Measurements from ENCODE around the gene JMJD1C.

DNA sequence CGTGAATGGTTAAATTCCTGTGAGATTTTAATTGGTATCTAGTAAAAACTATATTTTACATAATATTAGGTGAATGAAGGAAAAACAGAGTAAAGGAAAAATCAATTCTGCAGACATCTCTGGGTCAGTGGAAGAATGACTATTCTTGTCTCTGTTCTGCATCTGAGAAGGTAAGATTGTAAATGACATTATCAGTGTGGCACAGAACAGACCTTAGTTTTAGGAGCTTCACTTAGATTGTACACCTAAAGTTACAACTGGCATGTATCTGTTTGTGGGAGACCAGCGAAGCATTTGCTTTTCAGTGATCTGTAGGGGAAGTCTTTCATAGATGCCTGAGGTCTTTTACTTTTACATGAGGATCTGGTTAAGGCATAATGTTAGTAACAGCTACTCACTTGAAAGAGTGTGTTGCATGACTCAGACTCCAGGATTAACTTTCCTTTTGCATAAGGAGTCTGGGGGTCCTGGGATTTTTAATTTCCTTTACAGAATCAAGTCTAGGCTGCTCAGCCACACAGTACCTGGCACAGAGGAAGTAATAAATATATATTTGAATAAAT, 56.2 kb downstream of the JMJD1C start:
- TF ChIP-seq, protein P1, sequence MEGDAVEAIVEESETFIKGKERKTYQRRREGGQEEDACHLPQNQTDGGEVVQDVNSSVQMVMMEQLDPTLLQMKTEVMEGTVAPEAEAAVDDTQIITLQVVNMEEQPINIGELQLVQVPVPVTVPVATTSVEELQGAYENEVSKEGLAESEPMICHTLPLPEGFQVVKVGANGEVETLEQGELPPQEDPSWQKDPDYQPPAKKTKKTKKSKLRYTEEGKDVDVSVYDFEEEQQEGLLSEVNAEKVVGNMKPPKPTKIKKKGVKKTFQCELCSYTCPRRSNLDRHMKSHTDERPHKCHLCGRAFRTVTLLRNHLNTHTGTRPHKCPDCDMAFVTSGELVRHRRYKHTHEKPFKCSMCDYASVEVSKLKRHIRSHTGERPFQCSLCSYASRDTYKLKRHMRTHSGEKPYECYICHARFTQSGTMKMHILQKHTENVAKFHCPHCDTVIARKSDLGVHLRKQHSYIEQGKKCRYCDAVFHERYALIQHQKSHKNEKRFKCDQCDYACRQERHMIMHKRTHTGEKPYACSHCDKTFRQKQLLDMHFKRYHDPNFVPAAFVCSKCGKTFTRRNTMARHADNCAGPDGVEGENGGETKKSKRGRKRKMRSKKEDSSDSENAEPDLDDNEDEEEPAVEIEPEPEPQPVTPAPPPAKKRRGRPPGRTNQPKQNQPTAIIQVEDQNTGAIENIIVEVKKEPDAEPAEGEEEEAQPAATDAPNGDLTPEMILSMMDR (IDR thresholded peaks at IDR 0.05; ENCODE audit: extremely low read depth in 1 of 2, insufficient read depth in 1 of 2, low read depth in 1 of 2, low read length in 2 of 2), result no peak
- TF ChIP-seq POLR2A (IDR thresholded peaks at IDR 0.05; ENCODE audit: low read depth, low read length) (no peak), EZH2 (IDR thresholded peaks at IDR 0.05; ENCODE audit: borderline replicate concordance, low read depth, low read length, severe bottlenecking) (no peak), POLR2AphosphoS5 (IDR thresholded peaks at IDR 0.05; ENCODE audit: insufficient read depth, low read depth, low read length) (no peak), MAX (IDR thresholded peaks at IDR 0.05; ENCODE audit: insufficient read depth, insufficient read length) (no peak), FOS (IDR thresholded peaks at IDR 0.05; ENCODE audit: borderline replicate concordance, insufficient read depth, low read length) (no peak)

All from endothelial cell of umbilical vein (primary cell).